Endodermal cell (in vitro differentiated cells): ENCODE results near the gene YEATS4. TPM values are rescaled to one million over a fixed set of nuclear protein-coding genes. Genes with fewer than 3 reads are reported as not detected.

Experiments used
- DNase-seq: peaks from one replicate; pipeline ENCODE4 v3.0.0-alpha.2; 2017
- H3K27ac ChIP-seq: 2 replicates; pipeline ENCODE4 v1.5.1; 2013; ENCODE audit warnings: mild to moderate bottlenecking, low read depth, low read length, moderate library complexity
- H3K27me3 ChIP-seq: 2 replicates; pipeline ENCODE4 v1.6.1; 2013; ENCODE audit warnings: mild to moderate bottlenecking, low read length, moderate library complexity; ENCODE audit not compliant: insufficient read depth, control insufficient read depth, poor library complexity, severe bottlenecking
- H3K36me3 ChIP-seq: 2 replicates; pipeline ENCODE4 v1.7.0; 2013; ENCODE audit warnings: mild to moderate bottlenecking, low read length, moderate library complexity; ENCODE audit not compliant: control insufficient read depth, insufficient read depth
- H3K4me1 ChIP-seq: one replicate; pipeline ENCODE4 v1.7.0; 2013; ENCODE audit warnings: low read length; ENCODE audit not compliant: control insufficient read depth, insufficient read depth
- H3K4me3 ChIP-seq: 2 replicates; pipeline ENCODE4 v1.5.1; 2013; ENCODE audit warnings: mild to moderate bottlenecking, low read length, moderate library complexity
- H3K9ac ChIP-seq: 2 replicates; pipeline ENCODE4 v1.6.1; 2013; ENCODE audit warnings: mild to moderate bottlenecking, low read length, moderate library complexity; ENCODE audit not compliant: poor library complexity, severe bottlenecking; ENCODE audit errors: extremely low read depth
- H3K9me3 ChIP-seq: 2 replicates; pipeline ENCODE4 v1.6.1; 2013; ENCODE audit warnings: mild to moderate bottlenecking, low read length, moderate library complexity; ENCODE audit not compliant: control insufficient read depth
- H3K27ac Mint-ChIP-seq: 2 replicates; pipeline ENCODE4 v1.8.0; 2020; ENCODE audit warnings: mixed read lengths
- H3K27me3 Mint-ChIP-seq: 2 replicates; pipeline ENCODE4 v1.8.0; 2021; ENCODE audit warnings: mild to moderate bottlenecking, mixed read lengths; ENCODE audit not compliant: insufficient read depth
- H3K36me3 Mint-ChIP-seq: 2 replicates; pipeline ENCODE4 v1.8.0; 2020; ENCODE audit warnings: low read depth, mixed read lengths
- H3K4me1 Mint-ChIP-seq: 2 replicates; pipeline ENCODE4 v1.8.0; 2020; ENCODE audit warnings: mixed read lengths
- H3K4me3 Mint-ChIP-seq: 2 replicates; pipeline ENCODE4 v1.8.0; 2020; ENCODE audit warnings: mild to moderate bottlenecking, moderate library complexity, mixed read lengths
- H3K9me3 Mint-ChIP-seq: 2 replicates; pipeline ENCODE4 v1.8.0; 2020; ENCODE audit warnings: mild to moderate bottlenecking, mixed read lengths
- CTCF ChIP-seq: fragments of 200-600 bp; sonication (generic); conservative IDR thresholded peaks from 2 replicates; pipeline ENCODE4 v1.5.0; 2021; ENCODE audit warnings: antibody characterized with exemption, mild to moderate bottlenecking
- WGBS, 2 experiments: methylation state at CpG; one replicate each; pipeline versions ENCODE4 v1.1.5 to v1.1.7; 2013; ENCODE audit warnings: missing lambda C conversion rate in 2 of 2, mixed read lengths in 1 of 2; ENCODE audit not compliant: insufficient coverage in 1 of 2, insufficient read length in 1 of 2; 5-methylcytosine and 5-hydroxymethylcytosine counted together
- total RNA-seq, 2 donors: library from RNA; stranded (reverse); fragmentation: NEBNext Ultra II Directional in 1 of 2; extraction: Animal tissue kit (Norgen Biotek cat#: 25700) in 1 of 2; gene quantifications; 2 replicates in 1 of 2; 3 replicates in 1 of 2; pipeline ENCODE4 v1.2.1, GENCODE V29; 2021

Gene YEATS4
- total RNA-seq, 2 donors from 2014 or later, result 37.0 to 40.9 TPM

- H3K9me3 ChIP-seq, result no peaks in the 10 kb centered on the region
- no peak for TF ChIP-seq CTCF
- Mint-ChIP-seq H3K4me1 (peaks cover 34% of the 10 kb centered on the region), H3K27ac (no peak overlapping the region), H3K36me3 (peaks cover 2% of the 10 kb centered on the region), H3K9me3 (peaks cover under 1% of the 10 kb centered on the region), H3K27me3 (no peaks in the 10 kb centered on the region), H3K4me3 (no peak overlapping the region)
- no peak overlapping the region for H3K4me3 ChIP-seq
- WGBS, 2 experiments, result 80 to 93% methylated on average over 1 to 4 of the region's 5 CpGs
- no peak for DNase-seq
- peaks cover 3% of the 10 kb centered on the region for H3K4me1 ChIP-seq
- H3K9ac ChIP-seq, result no peak overlapping the region
- no peaks in the 10 kb centered on the region for H3K27me3 ChIP-seq
- H3K36me3 ChIP-seq, result no peaks in the 10 kb centered on the region
- H3K27ac ChIP-seq, result no peak overlapping the region
These were observed 58.2 kb downstream of the YEATS4 start for GRCh38 chr12:69417741-69418167.

- no peaks in the 10 kb centered on the region for H3K9me3 Mint-ChIP-seq
- no peaks in the 10 kb centered on the region for H3K9me3 ChIP-seq
- no peaks in the 10 kb centered on the region for H3K27me3 Mint-ChIP-seq
- no peaks in the 10 kb centered on the region for H3K36me3 ChIP-seq
- no peak overlapping the region for H3K4me3 Mint-ChIP-seq
- TF ChIP-seq CTCF, result no peak
- H3K4me1 ChIP-seq, result peaks cover 3% of the 10 kb centered on the region
- H3K9ac ChIP-seq, result peak overlapping the region; percentile 35
- H3K4me3 ChIP-seq, result no peak overlapping the region
- WGBS, 2 experiments, result 53 to 91% methylated on average over 1 of the region's 1 CpG
- DNase-seq, result peak; percentile 70
- H3K27ac ChIP-seq, result no peak overlapping the region
- H3K27ac Mint-ChIP-seq, result peak overlapping the region; percentile 37
- no peaks in the 10 kb centered on the region for H3K36me3 Mint-ChIP-seq
- no peaks in the 10 kb centered on the region for H3K27me3 ChIP-seq
- H3K4me1 Mint-ChIP-seq, result peaks cover 43% of the 10 kb centered on the region
These were observed 60.2 kb downstream of the YEATS4 start for GRCh38 chr12:69419701-69420100.

- H3K27me3 ChIP-seq, result no peaks in the 10 kb centered on the region
- H3K4me3 ChIP-seq, result no peak overlapping the region
- H3K4me1 ChIP-seq, result peaks cover 3% of the 10 kb centered on the region
- no peak overlapping the region for H3K27ac ChIP-seq
- Mint-ChIP-seq H3K4me3 (no peak overlapping the region), H3K4me1 (peaks cover 34% of the 10 kb centered on the region), H3K27ac (no peak overlapping the region), H3K36me3 (no peaks in the 10 kb centered on the region), H3K9me3 (no peaks in the 10 kb centered on the region), H3K27me3 (no peaks in the 10 kb centered on the region)
- H3K9me3 ChIP-seq, result no peaks in the 10 kb centered on the region
- DNase-seq, result no peak
- TF ChIP-seq CTCF, result peak; percentile 24
- H3K9ac ChIP-seq, result no peak overlapping the region
- H3K36me3 ChIP-seq, result no peaks in the 10 kb centered on the region
- 94 to 97% methylated on average over 3 of the region's 3 CpGs for WGBS, 2 experiments
These were observed 62.0 kb downstream of the YEATS4 start for GRCh38 chr12:69421548-69421947.
